HG02973 (cell line): ENCODE data around the gene EGFLAM.

Experiments used
- ATAC-seq: cut with Tn5 transposase; IDR thresholded peaks from one replicate; pipeline ENCODE4 v1.9.1; 2021; ENCODE audit warnings: moderate library complexity; ENCODE audit not compliant: unreplicated experiment

Gene EGFLAM

GRCh38 chr5:38265546-38266179 lies 7.3 kb downstream of the EGFLAM start:
- ATAC-seq = peak; percentile 88

GRCh38 chr5:38267372-38267771 lies 9.0 kb downstream of the EGFLAM start:
- ATAC-seq = no peak

GRCh38 chr5:38273626-38274025 lies 15.3 kb downstream of the EGFLAM start:
- ATAC-seq = no peak

- no peak for ATAC-seq
Measured at GRCh38 chr5:38274370-38274769, 16.0 kb downstream of the EGFLAM start.

- ATAC-seq = no peak
Measured at GRCh38 chr5:38284384-38284783, 26.0 kb downstream of the EGFLAM start.

GRCh38 chr5:38285226-38285625 lies 26.9 kb downstream of the EGFLAM start:
- no peak for ATAC-seq

- no peak for ATAC-seq
Measured at GRCh38 chr5:38286002-38286401, 27.6 kb downstream of the EGFLAM start.

- ATAC-seq = no peak
Measured at GRCh38 chr5:38287124-38287523, 28.8 kb downstream of the EGFLAM start.

GRCh38 chr5:38289457-38289856 lies 31.1 kb downstream of the EGFLAM start:
- no peak for ATAC-seq

GRCh38 chr5:38290028-38290653 lies 31.8 kb downstream of the EGFLAM start:
- ATAC-seq = no peak

GRCh38 chr5:38291355-38291754 lies 33.0 kb downstream of the EGFLAM start:
- no peak for ATAC-seq

GRCh38 chr5:38292228-38292627 lies 33.9 kb downstream of the EGFLAM start:
- no peak for ATAC-seq

- ATAC-seq = no peak
Measured at GRCh38 chr5:38295751-38296150, 37.4 kb downstream of the EGFLAM start.

GRCh38 chr5:38297830-38298608 lies 39.7 kb downstream of the EGFLAM start:
- no peak for ATAC-seq

GRCh38 chr5:38299585-38299984 lies 41.2 kb downstream of the EGFLAM start:
- no peak for ATAC-seq

GRCh38 chr5:38305148-38305547 lies 46.8 kb downstream of the EGFLAM start:
- no peak for ATAC-seq

GRCh38 chr5:38307845-38308244 lies 49.5 kb downstream of the EGFLAM start:
- ATAC-seq = no peak

GRCh38 chr5:38316544-38317224 lies 58.3 kb downstream of the EGFLAM start:
- ATAC-seq = no peak

GRCh38 chr5:38317868-38318267 lies 59.5 kb downstream of the EGFLAM start:
- ATAC-seq = no peak

- no peak for ATAC-seq
Measured at GRCh38 chr5:38319491-38319890, 61.1 kb downstream of the EGFLAM start.

GRCh38 chr5:38321978-38322377 lies 63.6 kb downstream of the EGFLAM start:
- no peak for ATAC-seq
